Measurements from ENCODE around the gene MTUS2.

- TF ChIP-seq CTCF (IDR thresholded peaks at IDR 0.05; ENCODE audit: extremely low read depth in 1 of 2, insufficient read depth in 1 of 2, low read depth in 1 of 2, low read length in 2 of 2) (no peak), JUN (IDR thresholded peaks at IDR 0.05; ENCODE audit: borderline replicate concordance, insufficient read depth, insufficient read length, low read depth) (no peak), POLR2AphosphoS5 (IDR thresholded peaks at IDR 0.05; ENCODE audit: insufficient read depth, low read depth, low read length) (no peak), EZH2 (IDR thresholded peaks at IDR 0.05; ENCODE audit: borderline replicate concordance, low read depth, low read length, severe bottlenecking) (no peak), POLR2A (IDR thresholded peaks at IDR 0.05; ENCODE audit: low read depth, low read length) (no peak), MYC (IDR thresholded peaks at IDR 0.05; ENCODE audit: low read depth, low read length) (no peak), MAX (IDR thresholded peaks at IDR 0.05; ENCODE audit: insufficient read depth, insufficient read length) (no peak), FOS (IDR thresholded peaks at IDR 0.05; ENCODE audit: borderline replicate concordance, insufficient read depth, low read length) (peak; percentile 38), GATA2 (IDR thresholded peaks at IDR 0.05; ENCODE audit: insufficient read depth, insufficient read length, low read depth, low read length) (no peak)
These were observed 637.2 kb downstream of the MTUS2 start for GRCh38 chr13:29457299-29457698.
